GM12892 (cell line): ENCODE measurements around the gene TLK2.
"Not testable (repeated sequence)": the region's sequence is repeated elsewhere in the genome, so short reads cannot be mapped to it uniquely, and the experiment has no call there.

ENCODE experiments used
- POLR2A ChIP-seq: IDR thresholded peaks from 2 replicates; pipeline ENCODE4 v1.6.1; 2011; ENCODE audit warnings: low read depth, low read length, control low read depth
- POLR2AphosphoS5 ChIP-seq: IDR thresholded peaks from 2 replicates; pipeline ENCODE4 v1.6.1; 2011; ENCODE audit warnings: low read depth, low read length, control low read depth
- TAF1 ChIP-seq: IDR thresholded peaks from 2 replicates; pipeline ENCODE4 v1.6.1; 2011; ENCODE audit warnings: low read depth, mild to moderate bottlenecking, control low read depth, low read length, borderline replicate concordance

- TF ChIP-seq POLR2AphosphoS5, POLR2A, TAF1: not testable (repeated sequence)
Observed at GRCh38 chr17:62558941-62559340, 80.3 kb downstream of the TLK2 start.
